GM20431 (cell line): ENCODE measurements around the gene ERBB4.

Experiments
- in situ Hi-C: fragments of 300-500 bp; cut with MseI, MboI; formaldehyde crosslinking; loops from one replicate; pipeline ENCODE4 v1.15.0; 2020; ENCODE audit warnings: low sequenced_read_pairs; ENCODE audit not compliant: unreplicated experiment

The ERBB4 gene

GRCh38 chr2:211816754-211817153 lies 721.8 kb downstream of the ERBB4 start:
- in situ Hi-C loops = no loop called here

GRCh38 chr2:211812587-211812986 lies 726.0 kb downstream of the ERBB4 start:
- in situ Hi-C loops = no loop called here

- in situ Hi-C loops = no loop called here
These were observed 735.9 kb downstream of the ERBB4 start for GRCh38 chr2:211802666-211803065.

DNA sequence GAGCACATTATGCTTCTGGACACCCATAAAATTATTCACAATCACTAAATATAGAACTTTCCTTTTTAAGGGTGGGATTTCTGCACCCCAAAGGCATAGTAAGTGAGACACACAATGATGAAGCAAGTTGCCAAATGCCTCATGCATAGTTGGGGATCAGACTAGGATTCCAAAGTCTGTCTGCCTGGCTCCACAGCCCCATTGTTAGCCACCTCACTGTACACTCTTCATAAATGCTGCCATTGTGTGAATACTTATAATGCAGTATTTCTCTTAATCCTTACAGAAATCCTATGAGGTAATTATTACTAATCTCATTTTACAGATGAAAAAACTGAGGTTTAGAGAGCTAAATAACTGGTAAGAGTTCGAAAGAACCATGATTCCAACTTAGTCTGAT lies 738.6 kb downstream of the ERBB4 start:
- in situ Hi-C loops = no loop called here

DNA sequence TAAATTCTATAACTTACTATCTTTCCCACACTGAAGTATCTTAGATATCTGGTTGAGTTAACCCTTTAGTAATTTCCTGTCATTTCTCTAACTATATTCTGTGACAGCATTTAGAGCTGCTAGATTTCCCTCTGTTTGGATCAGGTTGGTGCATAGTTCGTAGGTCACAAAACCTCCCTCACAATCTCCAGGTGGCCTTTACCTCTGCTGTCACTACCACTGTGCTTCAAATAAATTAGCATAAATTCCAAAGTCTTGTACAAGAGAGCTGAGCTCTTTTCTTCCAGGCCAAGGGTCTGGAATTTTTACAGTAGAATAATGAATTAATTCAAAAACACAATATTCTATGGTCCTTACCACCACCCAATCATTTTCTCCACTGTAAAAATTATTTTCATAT lies 739.7 kb downstream of the ERBB4 start:
- in situ Hi-C loops = no loop called here

- in situ Hi-C loops = no loop called here
These were observed 744.9 kb downstream of the ERBB4 start for GRCh38 chr2:211793690-211794089.

DNA sequence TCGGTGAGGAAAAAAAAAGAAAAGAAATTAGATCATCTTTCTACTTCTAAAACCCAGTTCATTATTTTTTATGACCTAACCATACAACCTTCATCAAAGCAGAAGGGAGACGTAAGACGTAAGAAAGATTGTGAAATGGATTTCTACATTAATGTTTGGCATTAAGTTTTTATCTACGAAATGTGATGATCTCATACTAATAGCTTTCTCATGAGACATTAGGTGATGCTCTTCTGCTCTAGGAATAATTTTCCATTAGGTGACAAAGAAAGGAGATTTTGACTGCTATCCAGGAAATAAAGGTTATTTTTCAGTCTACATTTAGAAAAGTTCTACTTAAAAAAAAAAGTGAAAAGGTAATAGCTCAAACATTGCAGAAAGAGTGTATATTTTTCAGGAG lies 748.6 kb downstream of the ERBB4 start:
- in situ Hi-C loops = no loop called here

- in situ Hi-C loops = no loop called here
These were observed 771.9 kb downstream of the ERBB4 start for GRCh38 chr2:211766689-211767088.

DNA sequence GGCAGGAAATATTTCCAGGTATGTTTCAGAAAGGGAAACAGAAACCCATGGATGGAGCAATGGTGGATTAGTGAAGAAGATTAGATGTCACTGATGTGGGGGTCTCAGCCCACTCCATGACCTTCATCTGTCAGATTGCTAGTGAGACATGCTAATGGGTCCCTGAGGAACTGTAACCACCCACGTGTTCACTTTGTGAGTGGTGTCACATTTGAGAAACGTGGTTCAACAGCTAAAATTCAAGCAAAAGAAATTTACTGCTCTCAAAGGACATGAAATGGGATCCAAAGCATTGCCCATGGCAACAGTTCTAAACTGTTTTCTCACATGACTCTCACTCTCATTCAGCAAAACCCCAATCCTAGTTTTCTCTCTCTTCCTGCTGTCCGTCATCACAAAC lies 776.1 kb downstream of the ERBB4 start:
- in situ Hi-C loops = no loop called here

DNA sequence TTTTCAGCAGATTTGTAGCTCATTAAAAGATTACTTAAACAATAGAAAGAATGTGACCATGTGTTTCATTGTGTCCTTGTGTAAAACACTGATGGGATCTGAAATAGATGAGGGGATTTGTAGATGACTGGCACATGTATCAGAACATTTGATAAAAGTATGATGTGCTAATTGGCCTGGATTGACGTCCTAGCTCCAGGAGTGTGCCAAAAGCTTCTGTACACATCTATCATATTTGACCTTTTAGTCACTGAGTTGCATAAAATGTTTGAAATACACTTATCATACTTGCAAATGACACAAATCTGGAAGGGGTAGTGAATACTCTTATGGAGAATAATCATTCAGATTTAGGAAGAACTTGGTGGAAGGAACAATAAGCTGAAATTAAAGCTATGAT lies 778.5 kb downstream of the ERBB4 start:
- in situ Hi-C loops = no loop called here

- in situ Hi-C loops = no loop called here
These were observed 782.3 kb downstream of the ERBB4 start for GRCh38 chr2:211756266-211756665.

DNA sequence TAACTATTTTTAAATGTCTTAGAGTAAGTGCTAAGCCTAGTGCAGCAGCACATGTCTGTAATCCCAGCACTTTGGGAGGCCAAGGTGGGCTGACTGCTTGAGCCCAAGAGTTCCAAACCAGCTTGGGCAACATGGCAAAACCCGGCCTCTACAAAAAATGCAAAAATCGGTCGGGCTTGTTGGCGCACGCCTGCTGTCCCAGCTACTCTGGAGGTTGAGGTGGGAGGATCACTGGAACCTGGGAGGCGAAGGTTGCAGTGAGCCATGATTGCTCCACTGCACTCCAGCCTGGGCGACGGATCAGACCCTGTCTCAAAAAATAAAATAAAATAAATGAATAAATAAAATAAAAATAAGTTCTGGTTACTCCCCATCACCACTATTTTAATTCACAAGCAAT lies 783.4 kb downstream of the ERBB4 start:
- in situ Hi-C loops = no loop called here

DNA sequence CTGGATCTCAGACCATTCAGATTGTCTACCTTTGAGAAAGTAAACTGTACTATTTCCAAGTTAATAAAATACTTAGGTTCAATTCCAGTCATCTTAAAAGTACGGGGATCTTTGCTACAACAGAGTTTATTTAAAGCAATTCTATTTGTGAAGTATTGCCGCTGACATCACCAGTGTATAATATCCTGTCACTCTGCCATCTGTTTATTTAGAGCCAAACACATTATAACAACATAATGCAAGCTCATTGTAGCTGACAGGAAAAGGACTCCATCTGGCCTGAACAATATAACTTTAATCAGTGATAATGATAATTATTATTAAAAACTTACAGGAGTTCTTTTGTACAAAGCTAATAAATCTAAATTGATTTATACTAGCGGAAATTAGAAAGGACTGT lies 786.8 kb downstream of the ERBB4 start:
- in situ Hi-C loops = no loop called here

GRCh38 chr2:211748339-211748738 lies 790.3 kb downstream of the ERBB4 start:
- in situ Hi-C loops = no loop called here

GRCh38 chr2:211745295-211746097 lies 793.1 kb downstream of the ERBB4 start:
- in situ Hi-C loops = no loop called here

- in situ Hi-C loops = no loop called here
These were observed 794.2 kb downstream of the ERBB4 start for GRCh38 chr2:211744379-211744778.

DNA sequence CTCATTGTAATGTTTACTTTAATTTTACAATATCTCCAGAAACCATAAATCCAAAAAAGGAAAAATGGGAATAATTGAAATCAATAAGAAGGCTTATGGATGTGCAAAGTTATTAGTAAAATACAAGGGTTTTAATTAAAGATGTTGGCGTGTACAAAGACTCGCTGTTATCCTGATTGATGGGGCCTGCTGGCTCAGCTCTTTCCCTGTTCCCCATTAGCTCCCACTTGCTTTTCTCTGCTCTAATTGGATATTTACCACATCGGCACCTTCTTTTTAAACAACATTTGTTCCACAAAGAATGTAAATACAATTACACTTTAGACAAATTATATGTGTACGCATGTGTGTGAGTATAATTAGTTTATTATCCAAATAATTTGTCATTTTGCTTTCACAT lies 796.6 kb downstream of the ERBB4 start:
- in situ Hi-C loops = no loop called here

DNA sequence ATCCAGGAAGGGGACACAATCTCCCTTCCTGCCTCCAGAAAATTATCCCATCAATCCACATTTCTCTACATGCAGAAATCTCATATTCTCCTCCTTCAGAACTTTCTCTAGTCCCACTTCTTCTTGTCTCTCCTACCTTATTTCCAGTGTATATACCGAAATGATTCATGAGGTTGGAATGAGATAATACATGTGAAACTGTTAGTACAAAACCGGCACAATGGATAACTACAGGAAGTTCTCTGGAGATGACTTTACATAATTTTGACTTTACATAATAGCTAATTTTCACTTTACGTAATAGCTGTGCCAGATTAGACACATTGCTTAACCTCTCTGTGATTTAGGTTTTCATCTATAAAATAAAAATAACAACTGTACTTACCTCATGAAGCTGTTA lies 801.3 kb downstream of the ERBB4 start:
- in situ Hi-C loops = no loop called here

GRCh38 chr2:211730215-211730614 lies 808.4 kb downstream of the ERBB4 start:
- in situ Hi-C loops = no loop called here

DNA sequence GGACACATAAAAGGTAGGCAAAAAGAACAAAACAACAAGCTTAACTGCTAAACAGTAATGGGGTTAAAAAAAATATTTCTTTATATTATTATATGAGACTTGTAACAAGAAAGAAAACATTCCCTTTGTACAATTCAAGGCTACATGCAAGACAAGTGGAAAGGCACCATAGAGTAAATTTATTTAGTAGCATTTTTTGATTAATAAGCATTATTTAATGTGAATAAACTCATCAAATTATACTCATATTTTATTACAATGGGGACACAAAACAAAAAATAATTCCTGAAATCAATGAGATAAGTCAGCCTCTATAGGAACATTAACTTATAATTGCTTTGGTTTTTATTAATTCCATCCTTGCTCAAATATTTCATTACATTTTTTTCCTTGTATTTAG lies 809.2 kb downstream of the ERBB4 start:
- in situ Hi-C loops = no loop called here

DNA sequence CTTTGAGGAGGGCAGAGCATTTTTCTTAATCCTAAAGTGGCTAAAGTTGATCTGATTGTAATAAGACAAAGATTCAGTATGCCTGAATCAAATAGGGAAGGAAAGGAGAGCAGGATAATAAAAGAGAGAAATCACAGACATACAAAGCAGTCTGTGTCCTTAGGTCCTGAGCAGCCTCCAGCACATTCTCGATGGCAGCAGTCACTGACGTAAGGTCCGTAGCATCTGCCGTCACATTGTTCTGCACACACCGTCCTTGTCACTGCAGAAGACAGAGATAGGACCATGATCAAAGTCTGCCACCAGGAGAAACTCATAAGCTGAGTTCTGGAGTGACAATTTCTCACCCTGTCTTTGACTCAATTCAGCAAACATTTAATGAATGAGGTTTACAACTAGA lies 813.7 kb downstream of the ERBB4 start:
- in situ Hi-C loops = no loop called here

- in situ Hi-C loops = no loop called here
These were observed 815.2 kb downstream of the ERBB4 start for GRCh38 chr2:211723398-211723797.
